Testis (tissue), 2 donors: ENCODE results near the gene CCDC157.

Source experiments
- POLR2A ChIP-seq: fragments of 450-650 bp; IDR thresholded peaks from one replicate; pipeline ENCODE4 v1.6.1; 2017; ENCODE audit warnings: antibody characterized with exemption, mild to moderate bottlenecking, moderate library complexity
- TF ChIP-seq, protein P1 (sequence below), 3 experiments: fragments of 450-650 bp in 2 of 3; fragments of 200-600 bp in 1 of 3; sonication (generic) in 1 of 3; IDR thresholded peaks; one replicate each; pipeline ENCODE4 v1.5.1; 2016 to 2019; ENCODE audit warnings: antibody characterized with exemption in 3 of 3, mild to moderate bottlenecking in 2 of 3, moderate library complexity in 1 of 3

DNA sequence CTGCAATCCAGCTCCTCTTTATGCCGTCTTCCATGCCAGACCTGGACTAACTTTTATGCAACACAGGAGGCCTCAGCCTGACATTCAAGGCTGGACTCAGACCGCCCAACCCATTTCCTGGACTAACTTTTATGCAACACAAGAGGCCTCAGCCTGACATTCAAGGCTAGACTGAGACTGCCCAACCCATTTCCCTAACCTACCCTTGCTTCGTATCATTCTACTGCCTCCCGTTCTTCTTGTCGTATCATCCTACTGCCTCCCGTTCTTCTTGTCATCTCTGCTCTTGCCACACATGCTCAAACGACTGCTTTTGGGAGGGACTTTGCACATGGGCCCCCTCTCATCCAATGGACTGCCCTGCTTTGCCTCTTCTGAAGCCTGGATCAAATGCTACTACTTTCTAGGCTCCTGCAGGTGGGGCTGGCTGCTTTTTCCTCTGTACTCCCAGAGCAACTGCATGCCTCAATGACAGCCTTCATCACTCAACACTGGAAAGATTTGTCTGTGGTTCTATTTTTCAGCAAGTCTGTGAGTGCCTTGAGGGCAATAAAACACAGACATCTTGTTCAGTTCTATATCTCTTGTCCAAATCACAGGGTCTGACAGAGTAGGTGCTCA is 37.9 kb upstream of the CCDC157 start:
- TF ChIP-seq, protein P1, sequence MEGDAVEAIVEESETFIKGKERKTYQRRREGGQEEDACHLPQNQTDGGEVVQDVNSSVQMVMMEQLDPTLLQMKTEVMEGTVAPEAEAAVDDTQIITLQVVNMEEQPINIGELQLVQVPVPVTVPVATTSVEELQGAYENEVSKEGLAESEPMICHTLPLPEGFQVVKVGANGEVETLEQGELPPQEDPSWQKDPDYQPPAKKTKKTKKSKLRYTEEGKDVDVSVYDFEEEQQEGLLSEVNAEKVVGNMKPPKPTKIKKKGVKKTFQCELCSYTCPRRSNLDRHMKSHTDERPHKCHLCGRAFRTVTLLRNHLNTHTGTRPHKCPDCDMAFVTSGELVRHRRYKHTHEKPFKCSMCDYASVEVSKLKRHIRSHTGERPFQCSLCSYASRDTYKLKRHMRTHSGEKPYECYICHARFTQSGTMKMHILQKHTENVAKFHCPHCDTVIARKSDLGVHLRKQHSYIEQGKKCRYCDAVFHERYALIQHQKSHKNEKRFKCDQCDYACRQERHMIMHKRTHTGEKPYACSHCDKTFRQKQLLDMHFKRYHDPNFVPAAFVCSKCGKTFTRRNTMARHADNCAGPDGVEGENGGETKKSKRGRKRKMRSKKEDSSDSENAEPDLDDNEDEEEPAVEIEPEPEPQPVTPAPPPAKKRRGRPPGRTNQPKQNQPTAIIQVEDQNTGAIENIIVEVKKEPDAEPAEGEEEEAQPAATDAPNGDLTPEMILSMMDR (IDR thresholded peaks at IDR 0.05), result no peak
- no peak for TF ChIP-seq POLR2A
